SK-N-SH treated with all-trans-retinoic acid at 6 μM for 48 hours (cell line): ENCODE results near the gene CACNA1C.

ENCODE experiments used
- ATAC-seq: fragments of 200-7000 bp; cut with Tn5 transposase; 3 replicates; pipeline ENCODE4 v1.9.1; 2020; ENCODE audit warnings: mild to moderate bottlenecking, moderate library complexity
- ARNTL ChIP-seq: fragments of 450-650 bp; formaldehyde crosslinking; IDR thresholded peaks from 2 replicates; pipeline ENCODE4 v1.5.0; 2020; ENCODE audit warnings: low read depth, mild to moderate bottlenecking, moderate library complexity, borderline replicate concordance
- BACH2 ChIP-seq: fragments of 250-450 bp; sonication (Bioruptor Pico); IDR thresholded peaks from 2 replicates; pipeline ENCODE4 v1.9.0; 2021; ENCODE audit warnings: mild to moderate bottlenecking, borderline replicate concordance
- CSDC2 ChIP-seq: fragments of 250-450 bp; sonication (Bioruptor Pico); IDR thresholded peaks from 2 replicates; pipeline ENCODE4 v1.5.0; 2020; ENCODE audit warnings: mild to moderate bottlenecking, moderate library complexity
- ESRRG ChIP-seq: fragments of 250-450 bp; sonication (Bioruptor Pico); IDR thresholded peaks from 2 replicates; pipeline ENCODE4 v1.6.1; 2021; ENCODE audit warnings: mild to moderate bottlenecking
- GLIS3 ChIP-seq: fragments of 250-450 bp; sonication (Bioruptor Pico); IDR thresholded peaks from 2 replicates; pipeline ENCODE4 v1.5.0; 2020; ENCODE audit warnings: mild to moderate bottlenecking, moderate library complexity
- ISL1 ChIP-seq: fragments of 250-450 bp; sonication (Bioruptor Pico); IDR thresholded peaks from 2 replicates; pipeline ENCODE4 v2.1.2; 2022; ENCODE audit warnings: mild to moderate bottlenecking, moderate library complexity
- OSR1 ChIP-seq: fragments of 250-450 bp; sonication (Bioruptor Pico); IDR thresholded peaks from 2 replicates; pipeline ENCODE4 v1.8.0; 2022; ENCODE audit warnings: moderate library complexity, mild to moderate bottlenecking, inconsistent platforms
- PPARA ChIP-seq: fragments of 250-450 bp; sonication (Bioruptor Pico); IDR thresholded peaks from 2 replicates; pipeline ENCODE4 v1.5.0; 2020; ENCODE audit warnings: mild to moderate bottlenecking, borderline replicate concordance
- RARB ChIP-seq: fragments of 250-450 bp; sonication (Bioruptor Pico); IDR thresholded peaks from 2 replicates; pipeline ENCODE4 v1.8.0; 2021; ENCODE audit warnings: mild to moderate bottlenecking, moderate library complexity
- SNAI2 ChIP-seq: fragments of 250-450 bp; sonication (Bioruptor Pico); IDR thresholded peaks from 2 replicates; pipeline ENCODE4 v1.5.0; 2020; ENCODE audit warnings: mild to moderate bottlenecking, moderate library complexity
- TCF4 ChIP-seq: fragments of 250-450 bp; sonication (Bioruptor Pico); IDR thresholded peaks from 2 replicates; pipeline ENCODE4 v1.8.0; 2021; ENCODE audit warnings: mild to moderate bottlenecking, moderate library complexity, borderline replicate concordance
- TOX ChIP-seq: fragments of 250-450 bp; sonication (Bioruptor Pico); IDR thresholded peaks from 2 replicates; pipeline ENCODE4 v1.8.0; 2021; ENCODE audit warnings: mild to moderate bottlenecking, moderate library complexity, borderline replicate concordance
- ZC3H10 ChIP-seq: fragments of 250-450 bp; sonication (Bioruptor Pico); IDR thresholded peaks from 2 replicates; pipeline ENCODE4 v1.5.1; 2021; ENCODE audit warnings: mild to moderate bottlenecking, moderate library complexity
- ZFP3 ChIP-seq: fragments of 250-450 bp; sonication (Bioruptor Pico); IDR thresholded peaks from 2 replicates; pipeline ENCODE4 v1.5.0; 2020; ENCODE audit warnings: mild to moderate bottlenecking, moderate library complexity
- ZFP30 ChIP-seq: fragments of 450-650 bp; formaldehyde crosslinking; IDR thresholded peaks from 2 replicates; pipeline ENCODE4 v1.5.0; 2022; ENCODE audit warnings: mild to moderate bottlenecking, moderate library complexity
- ZNF565 ChIP-seq: fragments of 450-650 bp; formaldehyde crosslinking; conservative IDR thresholded peaks from 2 replicates; pipeline ENCODE4 v1.5.0; 2020; ENCODE audit warnings: low read depth, mild to moderate bottlenecking, moderate library complexity
- ZNF70 ChIP-seq: fragments of 450-650 bp; formaldehyde crosslinking; IDR thresholded peaks from 2 replicates; pipeline ENCODE4 v1.5.0; 2020; ENCODE audit warnings: mild to moderate bottlenecking, moderate library complexity
- ZNF8 ChIP-seq: fragments of 450-650 bp; formaldehyde crosslinking; IDR thresholded peaks from 2 replicates; pipeline ENCODE4 v1.5.0; 2020; ENCODE audit warnings: mild to moderate bottlenecking, moderate library complexity
- TF ChIP-seq, protein P1 (sequence below): fragments of 250-450 bp; sonication (Bioruptor Pico); IDR thresholded peaks from 2 replicates; pipeline ENCODE4 v1.5.0; 2020; ENCODE audit warnings: mild to moderate bottlenecking, moderate library complexity
- TF ChIP-seq, protein P2 (sequence below): fragments of 250-450 bp; sonication (Bioruptor Pico); IDR thresholded peaks from 2 replicates; pipeline ENCODE4 v1.5.1; 2020; ENCODE audit warnings: low read depth, mild to moderate bottlenecking, moderate library complexity
- TF ChIP-seq, protein P3 (sequence below): fragments of 250-450 bp; sonication (Bioruptor Pico); IDR thresholded peaks from 2 replicates; pipeline ENCODE4 v1.8.0; 2021; ENCODE audit warnings: low read depth, mild to moderate bottlenecking, moderate library complexity, borderline replicate concordance

Gene CACNA1C

DNA sequence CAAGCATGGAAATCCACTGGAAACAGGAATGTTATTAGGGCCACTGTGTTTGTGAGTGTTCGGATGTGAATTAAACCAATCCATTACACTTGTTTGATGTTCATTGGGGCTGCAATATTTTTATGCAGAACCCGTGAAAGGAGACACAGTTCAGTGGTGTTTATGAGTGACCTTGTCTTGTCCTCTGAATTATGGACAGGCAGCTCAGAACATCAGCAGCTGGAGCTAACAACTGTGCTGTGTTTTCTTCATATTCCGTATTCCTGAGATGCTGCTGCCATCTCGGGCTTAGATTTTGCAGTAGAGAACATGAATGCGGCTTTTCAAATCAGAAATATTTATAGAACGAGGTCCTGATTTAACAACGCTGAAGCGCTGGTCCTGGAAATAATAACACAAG is 20.3 kb upstream of the CACNA1C start (continued):
- TF ChIP-seq, protein P1, sequence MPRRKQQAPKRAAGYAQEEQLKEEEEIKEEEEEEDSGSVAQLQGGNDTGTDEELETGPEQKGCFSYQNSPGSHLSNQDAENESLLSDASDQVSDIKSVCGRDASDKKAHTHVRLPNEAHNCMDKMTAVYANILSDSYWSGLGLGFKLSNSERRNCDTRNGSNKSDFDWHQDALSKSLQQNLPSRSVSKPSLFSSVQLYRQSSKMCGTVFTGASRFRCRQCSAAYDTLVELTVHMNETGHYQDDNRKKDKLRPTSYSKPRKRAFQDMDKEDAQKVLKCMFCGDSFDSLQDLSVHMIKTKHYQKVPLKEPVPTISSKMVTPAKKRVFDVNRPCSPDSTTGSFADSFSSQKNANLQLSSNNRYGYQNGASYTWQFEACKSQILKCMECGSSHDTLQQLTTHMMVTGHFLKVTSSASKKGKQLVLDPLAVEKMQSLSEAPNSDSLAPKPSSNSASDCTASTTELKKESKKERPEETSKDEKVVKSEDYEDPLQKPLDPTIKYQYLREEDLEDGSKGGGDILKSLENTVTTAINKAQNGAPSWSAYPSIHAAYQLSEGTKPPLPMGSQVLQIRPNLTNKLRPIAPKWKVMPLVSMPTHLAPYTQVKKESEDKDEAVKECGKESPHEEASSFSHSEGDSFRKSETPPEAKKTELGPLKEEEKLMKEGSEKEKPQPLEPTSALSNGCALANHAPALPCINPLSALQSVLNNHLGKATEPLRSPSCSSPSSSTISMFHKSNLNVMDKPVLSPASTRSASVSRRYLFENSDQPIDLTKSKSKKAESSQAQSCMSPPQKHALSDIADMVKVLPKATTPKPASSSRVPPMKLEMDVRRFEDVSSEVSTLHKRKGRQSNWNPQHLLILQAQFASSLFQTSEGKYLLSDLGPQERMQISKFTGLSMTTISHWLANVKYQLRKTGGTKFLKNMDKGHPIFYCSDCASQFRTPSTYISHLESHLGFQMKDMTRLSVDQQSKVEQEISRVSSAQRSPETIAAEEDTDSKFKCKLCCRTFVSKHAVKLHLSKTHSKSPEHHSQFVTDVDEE = no peak
- TF ChIP-seq ZFP30 (CRISPR knock-in tag) (no peak), ZNF8 (no peak), ISL1 (no peak), TOX (CRISPR knock-in tag) (no peak), BACH2 (CRISPR knock-in tag) (no peak), OSR1 (no peak), GLIS3 (CRISPR knock-in tag) (no peak)

DNA sequence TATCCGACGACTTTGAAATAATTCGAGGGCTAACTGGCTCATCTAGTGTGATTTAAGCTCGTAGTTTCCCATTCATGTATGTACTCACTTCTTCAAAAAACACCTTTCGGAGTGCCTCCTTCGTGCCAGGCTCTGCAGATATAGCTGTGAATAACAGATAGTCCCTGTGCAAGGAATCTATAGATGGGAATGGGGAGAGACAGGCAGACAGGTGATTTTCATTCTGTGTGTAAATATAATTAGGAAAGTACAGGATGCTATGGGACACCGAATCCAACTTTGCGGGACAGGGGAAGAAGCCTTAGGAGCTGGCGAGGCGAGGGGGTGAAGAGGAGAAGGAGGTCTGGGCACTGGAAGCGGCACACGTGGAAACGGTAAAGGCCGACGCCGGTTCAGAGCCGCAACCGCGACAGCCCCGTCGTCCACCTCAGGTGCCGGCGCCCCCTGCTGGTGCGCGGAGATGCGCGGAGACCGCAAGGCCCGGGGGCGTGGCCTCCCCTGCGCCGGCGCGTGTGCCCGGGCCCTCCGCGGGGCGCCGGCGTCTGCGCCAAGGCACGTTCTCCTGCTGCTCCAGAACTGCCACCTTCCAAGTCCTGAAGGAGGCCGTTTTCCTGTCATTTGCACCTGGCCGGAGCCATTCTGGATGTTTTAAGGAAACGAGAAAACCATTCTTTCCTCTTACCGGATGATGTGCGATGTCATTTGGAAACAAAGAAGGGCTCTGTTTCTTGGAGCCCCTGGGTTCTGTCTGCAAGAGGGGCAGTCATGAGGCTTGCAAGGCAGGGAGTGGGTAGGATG is 18.0 kb upstream of the CACNA1C start:
- TF ChIP-seq ZNF565 (no peak), SNAI2 (CRISPR knock-in tag) (0 out of 2 replicates have a peak, but pooled peaks have one; percentile 10), ZNF70 (CRISPR knock-in tag) (no peak)
- ATAC-seq = peak; percentile 99

DNA sequence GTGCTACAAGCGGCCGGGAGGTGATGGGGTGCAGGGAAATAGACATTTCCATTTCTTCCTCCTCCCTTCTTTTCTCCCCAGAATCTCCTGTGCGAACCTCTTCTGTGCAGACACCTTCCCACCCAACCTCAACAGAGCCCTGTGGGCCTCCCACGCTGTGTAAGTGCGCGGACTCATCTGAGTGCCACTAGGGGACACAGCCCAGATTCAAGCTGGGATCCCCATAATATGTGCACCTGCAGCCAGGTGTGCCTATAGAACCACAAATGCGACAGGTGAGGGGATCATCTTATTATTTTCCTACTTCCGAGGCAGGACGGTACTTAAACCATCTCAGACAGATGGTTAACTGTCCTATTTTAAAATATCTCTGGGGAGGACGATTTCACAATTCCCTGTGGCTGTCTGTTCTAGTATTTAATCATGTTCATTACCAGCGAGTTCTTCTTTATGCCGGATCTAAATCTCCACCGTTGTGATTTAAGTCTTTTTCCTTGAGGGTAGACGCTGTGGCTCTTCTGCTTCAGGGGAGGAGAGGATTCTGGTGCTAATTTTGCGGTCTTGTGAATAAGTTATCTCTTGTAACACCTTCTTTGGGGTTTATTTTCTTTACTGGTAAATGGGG is 17.2 kb upstream of the CACNA1C start:
- no peak for TF ChIP-seq TCF4 (CRISPR knock-in tag)
- TF ChIP-seq ISL1 = no peak
- TF ChIP-seq OSR1 = no peak
- no peak for TF ChIP-seq ZC3H10 (CRISPR knock-in tag)
- TF ChIP-seq CSDC2 (CRISPR knock-in tag) = no peak
- TF ChIP-seq ZFP3 = no peak
- no peak for TF ChIP-seq ESRRG (CRISPR knock-in tag)
- TF ChIP-seq ZNF70 (CRISPR knock-in tag) = no peak
- no peak for TF ChIP-seq RARB
- no peak for TF ChIP-seq PPARA (CRISPR knock-in tag)
- TF ChIP-seq, protein P2, sequence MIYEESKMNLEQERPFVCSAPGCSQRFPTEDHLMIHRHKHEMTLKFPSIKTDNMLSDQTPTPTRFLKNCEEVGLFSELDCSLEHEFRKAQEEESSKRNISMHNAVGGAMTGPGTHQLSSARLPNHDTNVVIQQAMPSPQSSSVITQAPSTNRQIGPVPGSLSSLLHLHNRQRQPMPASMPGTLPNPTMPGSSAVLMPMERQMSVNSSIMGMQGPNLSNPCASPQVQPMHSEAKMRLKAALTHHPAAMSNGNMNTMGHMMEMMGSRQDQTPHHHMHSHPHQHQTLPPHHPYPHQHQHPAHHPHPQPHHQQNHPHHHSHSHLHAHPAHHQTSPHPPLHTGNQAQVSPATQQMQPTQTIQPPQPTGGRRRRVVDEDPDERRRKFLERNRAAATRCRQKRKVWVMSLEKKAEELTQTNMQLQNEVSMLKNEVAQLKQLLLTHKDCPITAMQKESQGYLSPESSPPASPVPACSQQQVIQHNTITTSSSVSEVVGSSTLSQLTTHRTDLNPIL (CRISPR knock-in tag) = no peak
- TF ChIP-seq, protein P3, sequence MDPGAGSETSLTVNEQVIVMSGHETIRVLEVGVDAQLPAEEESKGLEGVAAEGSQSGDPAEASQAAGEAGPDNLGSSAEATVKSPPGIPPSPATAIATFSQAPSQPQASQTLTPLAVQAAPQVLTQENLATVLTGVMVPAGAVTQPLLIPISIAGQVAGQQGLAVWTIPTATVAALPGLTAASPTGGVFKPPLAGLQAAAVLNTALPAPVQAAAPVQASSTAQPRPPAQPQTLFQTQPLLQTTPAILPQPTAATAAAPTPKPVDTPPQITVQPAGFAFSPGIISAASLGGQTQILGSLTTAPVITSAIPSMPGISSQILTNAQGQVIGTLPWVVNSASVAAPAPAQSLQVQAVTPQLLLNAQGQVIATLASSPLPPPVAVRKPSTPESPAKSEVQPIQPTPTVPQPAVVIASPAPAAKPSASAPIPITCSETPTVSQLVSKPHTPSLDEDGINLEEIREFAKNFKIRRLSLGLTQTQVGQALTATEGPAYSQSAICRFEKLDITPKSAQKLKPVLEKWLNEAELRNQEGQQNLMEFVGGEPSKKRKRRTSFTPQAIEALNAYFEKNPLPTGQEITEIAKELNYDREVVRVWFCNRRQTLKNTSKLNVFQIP = no peak
- no peak for TF ChIP-seq ARNTL (CRISPR knock-in tag)
- ATAC-seq = no peak

DNA sequence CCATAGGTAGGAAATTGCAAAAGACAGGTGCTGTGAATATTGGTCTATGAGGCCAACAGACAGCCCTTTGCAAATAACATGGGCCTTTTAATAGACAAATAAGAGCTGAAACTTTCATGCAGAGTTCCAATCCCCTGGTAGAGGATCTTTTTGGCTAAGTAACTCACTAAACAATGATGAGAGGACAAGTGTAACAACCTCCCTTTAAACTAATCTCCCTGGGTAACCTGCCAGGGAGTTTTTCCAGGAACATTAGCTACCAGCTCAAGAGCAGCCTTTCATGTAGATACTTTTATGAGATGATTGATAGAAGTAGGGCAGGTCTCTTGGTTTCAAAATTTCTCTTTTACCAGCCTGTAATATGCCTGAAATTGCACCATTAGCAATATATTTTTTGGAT is 13.8 kb upstream of the CACNA1C start:
- TF ChIP-seq CSDC2 (CRISPR knock-in tag) (no peak), ZNF8 (no peak), BACH2 (CRISPR knock-in tag) (no peak), RARB (no peak), ZNF70 (CRISPR knock-in tag) (no peak)
- TF ChIP-seq, protein P1 = no peak
- TF ChIP-seq, all 23 proteins: peak for 0
- no peak for ATAC-seq
